ENCODE data around the gene AP2B1.

The AP2B1 gene

GRCh38 chr17:35578197-35578928 lies 8.8 kb upstream of the AP2B1 start, which contains the start of gene PEX12:
Gene PEX12 (minus strand): TSS chr17:35578571. CDS start chr17:35578021, 550 bp downstream.
- Histone ChIP-seq H3K79me2 (ENCODE audit: control insufficient read depth, insufficient read depth, low read length) (no peaks in the 10 kb centered on the region), H2AK5ac (ENCODE audit: low read length) (peak within 1 kb of the TSS; percentile 55), H4K8ac (ENCODE audit: low read depth, low read length) (no peak within 1 kb of the TSS), H3K4me3 (ENCODE audit: low read length) (peak within 1 kb of the TSS; percentile 93), H3K27ac (ENCODE audit: low read depth, low read length) (peak within 1 kb of the TSS; percentile 6), H4K5ac (ENCODE audit: low read length) (peak within 1 kb of the TSS; percentile 78), H2BK15ac (replicated peaks; ENCODE audit: low read depth) (no peak within 1 kb of the TSS), H2BK5ac (ENCODE audit: low read length) (no peak within 1 kb of the TSS), H3K4ac (ENCODE audit: low read depth, low read length) (peak within 1 kb of the TSS; percentile 57), H3K36me3 (ENCODE audit: control insufficient read depth, insufficient read depth, low read length) (no peaks in the 10 kb centered on the region), H3K27me3 (ENCODE audit: insufficient read depth, low read length, poor library complexity) (no peaks in the 10 kb centered on the region), H3K4me2 (ENCODE audit: low read length) (peak within 1 kb of the TSS; percentile 99), H3K79me1 (ENCODE audit: low read length) (peaks cover 2% of the 10 kb centered on the region), H3K23ac (ENCODE audit: low read length) (peak within 1 kb of the TSS; percentile 15), H3K9ac (ENCODE audit: low read length) (peak within 1 kb of the TSS; percentile 93), H3K18ac (ENCODE audit: low read length) (peak within 1 kb of the TSS; percentile 77), H3K56ac (ENCODE audit: low read length) (peak within 1 kb of the TSS; percentile 95), H3K4me1 (ENCODE audit: control insufficient read depth, low read depth, low read length) (peaks cover 3% of the 10 kb centered on the region), H2BK120ac (ENCODE audit: low read depth, low read length) (no peak within 1 kb of the TSS)
- DNase-seq: peak; percentile 94
- WGBS (ENCODE audit: extremely low coverage, insufficient coverage, low lambda C conversion rate): no CpG with 5 or more reads among the region's 45 CpGs

GRCh38 chr17:35578929-35579432 lies 8.1 kb upstream of the AP2B1 start:
- DNase-seq: no peak
- Histone ChIP-seq H3K79me1 (ENCODE audit: low read length) (peaks cover 2% of the 10 kb centered on the region), H3K27ac (ENCODE audit: low read depth, low read length) (no peak overlapping the region), H2BK5ac (ENCODE audit: low read length) (no peak overlapping the region), H2AK5ac (ENCODE audit: low read length) (peak overlapping the region; percentile 55), H3K79me2 (ENCODE audit: control insufficient read depth, insufficient read depth, low read length) (no peaks in the 10 kb centered on the region), H3K27me3 (ENCODE audit: insufficient read depth, low read length, poor library complexity) (no peaks in the 10 kb centered on the region), H2BK120ac (ENCODE audit: low read depth, low read length) (no peak overlapping the region), H4K8ac (ENCODE audit: low read depth, low read length) (no peak overlapping the region), H4K5ac (ENCODE audit: low read length) (peak overlapping the region; percentile 78), H3K23ac (ENCODE audit: low read length) (peak overlapping the region; percentile 15), H3K4ac (ENCODE audit: low read depth, low read length) (no peak overlapping the region), H3K9ac (ENCODE audit: low read length) (peak overlapping the region; percentile 93), H3K56ac (ENCODE audit: low read length) (peak overlapping the region; percentile 95), H3K4me2 (ENCODE audit: low read length) (peak overlapping the region; percentile 99), H3K36me3 (ENCODE audit: control insufficient read depth, insufficient read depth, low read length) (no peaks in the 10 kb centered on the region), H3K4me1 (ENCODE audit: control insufficient read depth, low read depth, low read length) (peaks cover 3% of the 10 kb centered on the region), H2BK15ac (replicated peaks; ENCODE audit: low read depth) (no peak overlapping the region), H3K18ac (ENCODE audit: low read length) (peak overlapping the region; percentile 77), H3K4me3 (ENCODE audit: low read length) (peak overlapping the region; percentile 93)
- WGBS (ENCODE audit: extremely low coverage, insufficient coverage, low lambda C conversion rate): no CpG with 5 or more reads among the region's 11 CpGs

- Histone ChIP-seq H2BK120ac (ENCODE audit: low read depth, low read length) (no peak overlapping the region), H3K4ac (ENCODE audit: low read depth, low read length) (no peak overlapping the region), H3K27me3 (ENCODE audit: insufficient read depth, low read length, poor library complexity) (no peaks in the 10 kb centered on the region), H3K36me3 (ENCODE audit: control insufficient read depth, insufficient read depth, low read length) (no peaks in the 10 kb centered on the region), H4K5ac (ENCODE audit: low read length) (no peak overlapping the region), H3K4me3 (ENCODE audit: low read length) (no peak overlapping the region), H3K56ac (ENCODE audit: low read length) (no peak overlapping the region), H3K4me2 (ENCODE audit: low read length) (no peak overlapping the region), H3K27ac (ENCODE audit: low read depth, low read length) (no peak overlapping the region), H2BK5ac (ENCODE audit: low read length) (no peak overlapping the region), H3K79me2 (ENCODE audit: control insufficient read depth, insufficient read depth, low read length) (peaks cover 7% of the 10 kb centered on the region), H2BK15ac (replicated peaks; ENCODE audit: low read depth) (no peak overlapping the region), H4K8ac (ENCODE audit: low read depth, low read length) (no peak overlapping the region), H2AK5ac (ENCODE audit: low read length) (no peak overlapping the region), H3K23ac (ENCODE audit: low read length) (no peak overlapping the region), H3K4me1 (ENCODE audit: control insufficient read depth, low read depth, low read length) (peaks cover 1% of the 10 kb centered on the region), H3K79me1 (ENCODE audit: low read length) (peaks cover 2% of the 10 kb centered on the region), H3K18ac (ENCODE audit: low read length) (no peak overlapping the region), H3K9ac (ENCODE audit: low read length) (no peak overlapping the region)
- no peak for DNase-seq
- no CpG with 5 or more reads among the region's 1 CpG for WGBS (ENCODE audit: extremely low coverage, insufficient coverage, low lambda C conversion rate)
Observed at GRCh38 chr17:35584061-35584460, 3.1 kb upstream of the AP2B1 start.

- Histone ChIP-seq H3K23ac (ENCODE audit: low read length) (no peak overlapping the region), H2AK5ac (ENCODE audit: low read length) (no peak overlapping the region), H3K4ac (ENCODE audit: low read depth, low read length) (peak overlapping the region; percentile 85), H2BK5ac (ENCODE audit: low read length) (no peak overlapping the region), H2BK15ac (replicated peaks; ENCODE audit: low read depth) (no peak overlapping the region), H4K8ac (ENCODE audit: low read depth, low read length) (no peak overlapping the region), H3K36me3 (ENCODE audit: control insufficient read depth, insufficient read depth, low read length) (no peaks in the 10 kb centered on the region), H3K27ac (ENCODE audit: low read depth, low read length) (no peak overlapping the region), H3K27me3 (ENCODE audit: insufficient read depth, low read length, poor library complexity) (no peaks in the 10 kb centered on the region), H3K79me1 (ENCODE audit: low read length) (peaks cover 4% of the 10 kb centered on the region), H3K4me3 (ENCODE audit: low read length) (peak overlapping the region; percentile 13), H3K9ac (ENCODE audit: low read length) (peak overlapping the region; percentile 41), H3K79me2 (ENCODE audit: control insufficient read depth, insufficient read depth, low read length) (peaks cover 25% of the 10 kb centered on the region), H3K18ac (ENCODE audit: low read length) (no peak overlapping the region), H2BK120ac (ENCODE audit: low read depth, low read length) (no peak overlapping the region), H3K4me2 (ENCODE audit: low read length) (peak overlapping the region; percentile 35), H3K56ac (ENCODE audit: low read length) (peak overlapping the region; percentile 73), H3K4me1 (ENCODE audit: control insufficient read depth, low read depth, low read length) (peaks cover 3% of the 10 kb centered on the region), H4K5ac (ENCODE audit: low read length) (peak overlapping the region; percentile 99)
- WGBS (ENCODE audit: extremely low coverage, insufficient coverage, low lambda C conversion rate): no CpG with 5 or more reads among the region's 7 CpGs
- no peak for DNase-seq
Observed at GRCh38 chr17:35586569-35587073, 501 bp upstream of the AP2B1 start.

GRCh38 chr17:35588196-35588920 lies 1.2 kb downstream of the AP2B1 start:
- no peak overlapping the region for H4K5ac ChIP-seq (ENCODE audit: low read length)
- DNase-seq: peak; percentile 88

More at GRCh38 chr17:35588196-35588920, 1.2 kb downstream of the AP2B1 start:
- H3K4me3 ChIP-seq (ENCODE audit: low read length): peak overlapping the region; percentile 85
- no peak overlapping the region for H3K23ac ChIP-seq (ENCODE audit: low read length)
- peak overlapping the region; percentile 76 for H3K56ac ChIP-seq (ENCODE audit: low read length)
- peak overlapping the region; percentile 91 for H3K9ac ChIP-seq (ENCODE audit: low read length)
- H3K79me1 ChIP-seq (ENCODE audit: low read length): peaks cover 4% of the 10 kb centered on the region
- H3K27me3 ChIP-seq (ENCODE audit: insufficient read depth, low read length, poor library complexity): no peaks in the 10 kb centered on the region
- H2AK5ac ChIP-seq (ENCODE audit: low read length): no peak overlapping the region
- H2BK5ac ChIP-seq (ENCODE audit: low read length): no peak overlapping the region
- no peak overlapping the region for H3K27ac ChIP-seq (ENCODE audit: low read depth, low read length)
- H2BK120ac ChIP-seq (ENCODE audit: low read depth, low read length): no peak overlapping the region
- H3K79me2 ChIP-seq (ENCODE audit: control insufficient read depth, insufficient read depth, low read length): peaks cover 29% of the 10 kb centered on the region
- H3K18ac ChIP-seq (ENCODE audit: low read length): peak overlapping the region; percentile 88
- H4K8ac ChIP-seq (ENCODE audit: low read depth, low read length): no peak overlapping the region
- H3K36me3 ChIP-seq (ENCODE audit: control insufficient read depth, insufficient read depth, low read length): no peaks in the 10 kb centered on the region
- peak overlapping the region; percentile 73 for H3K4me2 ChIP-seq (ENCODE audit: low read length)
- no peak overlapping the region for H3K4ac ChIP-seq (ENCODE audit: low read depth, low read length)
- H2BK15ac ChIP-seq (replicated peaks; ENCODE audit: low read depth): no peak overlapping the region
- peaks cover 3% of the 10 kb centered on the region for H3K4me1 ChIP-seq (ENCODE audit: control insufficient read depth, low read depth, low read length)
- WGBS (ENCODE audit: extremely low coverage, insufficient coverage, low lambda C conversion rate): no CpG with 5 or more reads among the region's 12 CpGs

All from mesendoderm (in vitro differentiated cells).